Lower leg skin (tissue), 4 donors: Measurements from ENCODE around the gene SYNPO2L. TPM values are rescaled to one million over a fixed set of nuclear protein-coding genes. Genes with fewer than 3 reads are reported as not detected.

ENCODE experiments used
- DNase-seq, 2 donors: peaks; one replicate each; pipeline ENCODE4 v3.0.0-alpha.2; 2019; ENCODE audit warnings: low spot score in 2 of 2
- H3K4me3 ChIP-seq: fragments of 200-600 bp; sonication (generic); 2 replicates; pipeline ENCODE4 v1.5.1; 2017; ENCODE audit warnings: mild to moderate bottlenecking, low read depth; ENCODE audit not compliant: poor library complexity, severe bottlenecking
- CTCF ChIP-seq, 3 donors: fragments of 450-650 bp; IDR thresholded peaks; one replicate each; pipeline ENCODE4 v1.5.1; 2016; ENCODE audit warnings: antibody characterized with exemption in 3 of 3, mild to moderate bottlenecking in 3 of 3, moderate library complexity in 2 of 3
- POLR2A ChIP-seq, 2 donors: fragments of 450-650 bp; IDR thresholded peaks; one replicate each; pipeline ENCODE4 v1.6.1; 2016 to 2017; ENCODE audit warnings: antibody characterized with exemption in 2 of 2, mild to moderate bottlenecking in 1 of 2, moderate library complexity in 1 of 2
- WGBS, 2 donors: methylation state at CpG; one replicate each; pipeline ENCODE4 v1.1.5; 2018; 5-methylcytosine and 5-hydroxymethylcytosine counted together
- intact Hi-C: fragments of 100-400 bp; cut with DNase I; formaldehyde crosslinking; loops from one replicate; pipeline ENCODE4 v1.15.0; 2023; ENCODE audit warnings: low total_unique reads
- total RNA-seq, 4 donors: library from RNA; depleted of rRNA; stranded (reverse); fragments of >200 nt; gene quantifications; one replicate each; pipeline ENCODE4 v1.1.0, GENCODE V29; 2016

Gene SYNPO2L
- total RNA-seq, 4 donors from 2014 or later, result not detected

GRCh38 chr10:73645251-73645650 lies 10.6 kb downstream of the SYNPO2L start:
- no peak for TF ChIP-seq POLR2A (IDR thresholded peaks at IDR 0.05)
- peak in 1 of 3 donors; percentile 7 for TF ChIP-seq CTCF (IDR thresholded peaks at IDR 0.05)
- H3K4me3 ChIP-seq, result no peak overlapping the region
- intact Hi-C loops, result no loop called here
- no peak for DNase-seq
- WGBS, 2 donors, result 71 to 79% methylated on average over 3 of the region's 3 CpGs

- DNase-seq, result no peak
Measured at GRCh38 chr10:73644767-73645166, 11.1 kb downstream of the SYNPO2L start.

GRCh38 chr10:73644015-73644743 lies 11.7 kb downstream of the SYNPO2L start:
- WGBS, 2 donors, result 13 to 24% methylated on average over 5 of the region's 5 CpGs
- TF ChIP-seq CTCF (IDR thresholded peaks at IDR 0.05) (peak in 1 of 3 donors; percentile 92), POLR2A (IDR thresholded peaks at IDR 0.05) (no peak)
- H3K4me3 ChIP-seq, result no peak overlapping the region
- intact Hi-C loops, result loop anchor here (5.0 kb wide), 1 partner anchor 117 kb away; no protein-coding TSS in a partner anchor
- no peak for DNase-seq

More at GRCh38 chr10:73644767-73645166, 11.1 kb downstream of the SYNPO2L start:
- TF ChIP-seq CTCF (IDR thresholded peaks at IDR 0.05) (no peak), POLR2A (IDR thresholded peaks at IDR 0.05) (no peak)
- intact Hi-C loops, result loop anchor here (5.0 kb wide), 1 partner anchor 117 kb away; no protein-coding TSS in a partner anchor
- H3K4me3 ChIP-seq, result no peak overlapping the region
- 69 to 73% methylated on average over 1 of the region's 1 CpG for WGBS, 2 donors

- WGBS, 2 donors, result 88 to 89% methylated on average over 2 of the region's 2 CpGs
- TF ChIP-seq POLR2A (IDR thresholded peaks at IDR 0.05) (no peak), CTCF (IDR thresholded peaks at IDR 0.05) (no peak)
- intact Hi-C loops, result loop anchor here (5.0 kb wide), 1 partner anchor 116 kb away; no protein-coding TSS in a partner anchor
- no peak for DNase-seq
- H3K4me3 ChIP-seq, result no peak overlapping the region
Measured at GRCh38 chr10:73643362-73643761, 12.5 kb downstream of the SYNPO2L start.

GRCh38 chr10:73641328-73642060 lies 14.3 kb downstream of the SYNPO2L start, which contains the start of gene MYOZ1:
Gene MYOZ1 (minus strand): TSS chr10:73641474. CDS start chr10:73640017, 1,457 bp downstream.
- no peak for TF ChIP-seq CTCF (IDR thresholded peaks at IDR 0.05)
- TF ChIP-seq POLR2A (IDR thresholded peaks at IDR 0.05), result no peak
- no peak for DNase-seq
- intact Hi-C loops, result loop anchor here (5.0 kb wide), 1 partner anchor 114 kb away; no protein-coding TSS in a partner anchor
- H3K4me3 ChIP-seq, result no peak within 1 kb of the TSS
- WGBS, 2 donors, result 72 to 78% methylated on average over 9 of the region's 9 CpGs
